GM23338 (cell line): Measurements from ENCODE around the gene SLC9B1. TPM values are rescaled to one million over a fixed set of nuclear protein-coding genes. Genes with fewer than 3 reads are reported as not detected.

Source experiments
- EZH2 ChIP-seq: fragments of 200-600 bp; sonication (generic); IDR thresholded peaks from one replicate; pipeline ENCODE4 v1.8.0; 2017; ENCODE audit warnings: antibody characterized with exemption, mild to moderate bottlenecking, low read depth; ENCODE audit not compliant: unreplicated experiment
- NANOG ChIP-seq: IDR thresholded peaks from 2 replicates; pipeline ENCODE4 v1.6.1; 2016; ENCODE audit warnings: antibody characterized with exemption, borderline replicate concordance
- POLR2AphosphoS5 ChIP-seq: IDR thresholded peaks from 2 replicates; pipeline ENCODE4 v1.6.1; 2016; ENCODE audit warnings: antibody characterized with exemption, low read depth
- STAT1 ChIP-seq: IDR thresholded peaks from one replicate; pipeline ENCODE4 v1.6.1; 2016; ENCODE audit warnings: antibody characterized with exemption; ENCODE audit not compliant: unreplicated experiment
- ZNF331 ChIP-seq: fragments of 250-450 bp; sonication (Bioruptor Pico); IDR thresholded peaks from 2 replicates; pipeline ENCODE4 v1.5.0; 2020; ENCODE audit warnings: low read depth, mild to moderate bottlenecking, moderate library complexity
- polyA plus RNA-seq: library from polyadenylated mRNA; unstranded; fragments of >200 nt; fragmentation: Nextera tagmentation; extraction: Ambion mirVana; gene quantifications from 2 replicates; pipeline ENCODE4 v1.2.1, GENCODE V29; 2016
- total RNA-seq: library from RNA; depleted of rRNA; stranded (reverse); fragments of >200 nt; shearing (Covaris generic); gene quantifications from 2 replicates; pipeline ENCODE4 v1.2.3, GENCODE V29; 2014
- TF ChIP-seq, protein P1 (sequence below): fragments of 250-450 bp; sonication (Bioruptor Pico); IDR thresholded peaks from 2 replicates; pipeline ENCODE4 v1.5.0; 2020; ENCODE audit warnings: mild to moderate bottlenecking, moderate library complexity
- TF ChIP-seq, protein P2 (sequence below), 2 experiments: fragments of 200-600 bp in 1 of 2; sonication (generic) in 1 of 2; conservative IDR thresholded peaks; 2 replicates each; pipeline versions ENCODE4 v1.5.1 to v1.6.1; 2016 to 2017; ENCODE audit warnings: antibody characterized with exemption in 2 of 2, low read depth in 2 of 2, mild to moderate bottlenecking in 2 of 2, moderate library complexity in 1 of 2
- TF ChIP-seq, protein P3 (sequence below): IDR thresholded peaks from one replicate; pipeline ENCODE4 v1.6.1; 2018; ENCODE audit warnings: antibody characterized with exemption; ENCODE audit not compliant: unreplicated experiment

SLC9B1 gene
- total and polyA plus RNA-seq, 2 experiments from 2014 or later = 0.66 to 0.80 TPM

DNA sequence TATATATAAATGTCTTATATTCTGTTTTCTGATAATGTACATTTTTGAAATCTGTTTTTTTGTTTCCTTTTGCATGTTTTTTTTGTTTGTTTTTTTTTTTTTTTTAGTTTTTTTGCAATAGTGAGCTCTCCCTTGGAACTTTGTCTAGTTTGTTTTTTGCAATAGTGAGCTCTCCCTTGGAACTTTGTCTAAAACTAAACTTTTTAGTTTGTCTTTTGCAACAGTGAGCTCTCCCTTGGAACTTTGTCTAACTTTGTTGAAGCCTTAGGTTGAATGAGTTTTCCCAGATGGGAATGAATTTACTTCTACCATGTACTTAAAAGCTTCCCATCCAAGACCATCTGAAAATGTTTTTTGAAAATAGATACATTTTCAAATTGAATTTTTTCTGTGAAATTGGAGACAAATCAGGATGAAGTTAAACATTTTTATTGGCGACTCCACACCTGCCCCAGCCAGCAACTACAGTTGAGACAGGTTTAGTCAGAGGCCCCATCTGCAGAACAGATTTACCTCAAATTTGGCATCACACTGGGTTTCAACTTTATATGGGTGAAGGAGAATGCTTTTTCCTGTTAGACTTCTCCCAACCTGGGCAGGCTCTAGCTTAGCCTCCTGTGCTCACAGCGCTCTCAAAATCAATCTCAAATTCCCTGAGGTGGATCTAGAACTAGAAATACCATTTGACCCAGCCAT is 41.1 kb upstream of the SLC9B1 start (continued):
- TF ChIP-seq, protein P1, sequence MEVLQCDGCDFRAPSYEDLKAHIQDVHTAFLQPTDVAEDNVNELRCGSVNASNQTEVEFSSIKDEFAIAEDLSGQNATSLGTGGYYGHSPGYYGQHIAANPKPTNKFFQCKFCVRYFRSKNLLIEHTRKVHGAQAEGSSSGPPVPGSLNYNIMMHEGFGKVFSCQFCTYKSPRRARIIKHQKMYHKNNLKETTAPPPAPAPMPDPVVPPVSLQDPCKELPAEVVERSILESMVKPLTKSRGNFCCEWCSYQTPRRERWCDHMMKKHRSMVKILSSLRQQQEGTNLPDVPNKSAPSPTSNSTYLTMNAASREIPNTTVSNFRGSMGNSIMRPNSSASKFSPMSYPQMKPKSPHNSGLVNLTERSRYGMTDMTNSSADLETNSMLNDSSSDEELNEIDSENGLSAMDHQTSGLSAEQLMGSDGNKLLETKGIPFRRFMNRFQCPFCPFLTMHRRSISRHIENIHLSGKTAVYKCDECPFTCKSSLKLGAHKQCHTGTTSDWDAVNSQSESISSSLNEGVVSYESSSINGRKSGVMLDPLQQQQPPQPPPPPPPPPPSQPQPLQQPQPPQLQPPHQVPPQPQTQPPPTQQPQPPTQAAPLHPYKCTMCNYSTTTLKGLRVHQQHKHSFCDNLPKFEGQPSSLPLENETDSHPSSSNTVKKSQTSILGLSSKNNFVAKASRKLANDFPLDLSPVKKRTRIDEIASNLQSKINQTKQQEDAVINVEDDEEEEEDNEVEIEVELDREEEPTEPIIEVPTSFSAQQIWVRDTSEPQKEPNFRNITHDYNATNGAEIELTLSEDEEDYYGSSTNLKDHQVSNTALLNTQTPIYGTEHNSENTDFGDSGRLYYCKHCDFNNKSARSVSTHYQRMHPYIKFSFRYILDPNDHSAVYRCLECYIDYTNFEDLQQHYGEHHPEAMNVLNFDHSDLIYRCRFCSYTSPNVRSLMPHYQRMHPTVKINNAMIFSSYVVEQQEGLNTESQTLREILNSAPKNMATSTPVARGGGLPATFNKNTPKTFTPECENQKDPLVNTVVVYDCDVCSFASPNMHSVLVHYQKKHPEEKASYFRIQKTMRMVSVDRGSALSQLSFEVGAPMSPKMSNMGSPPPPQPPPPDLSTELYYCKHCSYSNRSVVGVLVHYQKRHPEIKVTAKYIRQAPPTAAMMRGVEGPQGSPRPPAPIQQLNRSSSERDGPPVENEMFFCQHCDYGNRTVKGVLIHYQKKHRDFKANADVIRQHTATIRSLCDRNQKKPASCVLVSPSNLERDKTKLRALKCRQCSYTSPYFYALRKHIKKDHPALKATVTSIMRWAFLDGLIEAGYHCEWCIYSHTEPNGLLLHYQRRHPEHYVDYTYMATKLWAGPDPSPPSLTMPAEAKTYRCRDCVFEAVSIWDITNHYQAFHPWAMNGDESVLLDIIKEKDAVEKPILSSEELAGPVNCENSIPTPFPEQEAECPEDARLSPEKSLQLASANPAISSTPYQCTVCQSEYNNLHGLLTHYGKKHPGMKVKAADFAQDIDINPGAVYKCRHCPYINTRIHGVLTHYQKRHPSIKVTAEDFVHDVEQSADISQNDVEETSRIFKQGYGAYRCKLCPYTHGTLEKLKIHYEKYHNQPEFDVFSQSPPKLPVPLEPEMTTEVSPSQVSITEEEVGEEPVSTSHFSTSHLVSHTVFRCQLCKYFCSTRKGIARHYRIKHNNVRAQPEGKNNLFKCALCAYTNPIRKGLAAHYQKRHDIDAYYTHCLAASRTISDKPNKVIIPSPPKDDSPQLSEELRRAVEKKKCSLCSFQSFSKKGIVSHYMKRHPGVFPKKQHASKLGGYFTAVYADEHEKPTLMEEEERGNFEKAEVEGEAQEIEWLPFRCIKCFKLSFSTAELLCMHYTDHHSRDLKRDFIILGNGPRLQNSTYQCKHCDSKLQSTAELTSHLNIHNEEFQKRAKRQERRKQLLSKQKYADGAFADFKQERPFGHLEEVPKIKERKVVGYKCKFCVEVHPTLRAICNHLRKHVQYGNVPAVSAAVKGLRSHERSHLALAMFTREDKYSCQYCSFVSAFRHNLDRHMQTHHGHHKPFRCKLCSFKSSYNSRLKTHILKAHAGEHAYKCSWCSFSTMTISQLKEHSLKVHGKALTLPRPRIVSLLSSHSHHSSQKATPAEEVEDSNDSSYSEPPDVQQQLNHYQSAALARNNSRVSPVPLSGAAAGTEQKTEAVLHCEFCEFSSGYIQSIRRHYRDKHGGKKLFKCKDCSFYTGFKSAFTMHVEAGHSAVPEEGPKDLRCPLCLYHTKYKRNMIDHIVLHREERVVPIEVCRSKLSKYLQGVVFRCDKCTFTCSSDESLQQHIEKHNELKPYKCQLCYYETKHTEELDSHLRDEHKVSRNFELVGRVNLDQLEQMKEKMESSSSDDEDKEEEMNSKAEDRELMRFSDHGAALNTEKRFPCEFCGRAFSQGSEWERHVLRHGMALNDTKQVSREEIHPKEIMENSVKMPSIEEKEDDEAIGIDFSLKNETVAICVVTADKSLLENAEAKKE (CRISPR knock-in tag) = no peak
- TF ChIP-seq EZH2 = no peak
- no peak for TF ChIP-seq POLR2AphosphoS5
- no peak for TF ChIP-seq STAT1
- TF ChIP-seq, protein P2, sequence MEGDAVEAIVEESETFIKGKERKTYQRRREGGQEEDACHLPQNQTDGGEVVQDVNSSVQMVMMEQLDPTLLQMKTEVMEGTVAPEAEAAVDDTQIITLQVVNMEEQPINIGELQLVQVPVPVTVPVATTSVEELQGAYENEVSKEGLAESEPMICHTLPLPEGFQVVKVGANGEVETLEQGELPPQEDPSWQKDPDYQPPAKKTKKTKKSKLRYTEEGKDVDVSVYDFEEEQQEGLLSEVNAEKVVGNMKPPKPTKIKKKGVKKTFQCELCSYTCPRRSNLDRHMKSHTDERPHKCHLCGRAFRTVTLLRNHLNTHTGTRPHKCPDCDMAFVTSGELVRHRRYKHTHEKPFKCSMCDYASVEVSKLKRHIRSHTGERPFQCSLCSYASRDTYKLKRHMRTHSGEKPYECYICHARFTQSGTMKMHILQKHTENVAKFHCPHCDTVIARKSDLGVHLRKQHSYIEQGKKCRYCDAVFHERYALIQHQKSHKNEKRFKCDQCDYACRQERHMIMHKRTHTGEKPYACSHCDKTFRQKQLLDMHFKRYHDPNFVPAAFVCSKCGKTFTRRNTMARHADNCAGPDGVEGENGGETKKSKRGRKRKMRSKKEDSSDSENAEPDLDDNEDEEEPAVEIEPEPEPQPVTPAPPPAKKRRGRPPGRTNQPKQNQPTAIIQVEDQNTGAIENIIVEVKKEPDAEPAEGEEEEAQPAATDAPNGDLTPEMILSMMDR (conservative IDR thresholded peaks at IDR 0.05; ENCODE audit: low read depth in 2 of 2) = no peak
- TF ChIP-seq, protein P3, sequence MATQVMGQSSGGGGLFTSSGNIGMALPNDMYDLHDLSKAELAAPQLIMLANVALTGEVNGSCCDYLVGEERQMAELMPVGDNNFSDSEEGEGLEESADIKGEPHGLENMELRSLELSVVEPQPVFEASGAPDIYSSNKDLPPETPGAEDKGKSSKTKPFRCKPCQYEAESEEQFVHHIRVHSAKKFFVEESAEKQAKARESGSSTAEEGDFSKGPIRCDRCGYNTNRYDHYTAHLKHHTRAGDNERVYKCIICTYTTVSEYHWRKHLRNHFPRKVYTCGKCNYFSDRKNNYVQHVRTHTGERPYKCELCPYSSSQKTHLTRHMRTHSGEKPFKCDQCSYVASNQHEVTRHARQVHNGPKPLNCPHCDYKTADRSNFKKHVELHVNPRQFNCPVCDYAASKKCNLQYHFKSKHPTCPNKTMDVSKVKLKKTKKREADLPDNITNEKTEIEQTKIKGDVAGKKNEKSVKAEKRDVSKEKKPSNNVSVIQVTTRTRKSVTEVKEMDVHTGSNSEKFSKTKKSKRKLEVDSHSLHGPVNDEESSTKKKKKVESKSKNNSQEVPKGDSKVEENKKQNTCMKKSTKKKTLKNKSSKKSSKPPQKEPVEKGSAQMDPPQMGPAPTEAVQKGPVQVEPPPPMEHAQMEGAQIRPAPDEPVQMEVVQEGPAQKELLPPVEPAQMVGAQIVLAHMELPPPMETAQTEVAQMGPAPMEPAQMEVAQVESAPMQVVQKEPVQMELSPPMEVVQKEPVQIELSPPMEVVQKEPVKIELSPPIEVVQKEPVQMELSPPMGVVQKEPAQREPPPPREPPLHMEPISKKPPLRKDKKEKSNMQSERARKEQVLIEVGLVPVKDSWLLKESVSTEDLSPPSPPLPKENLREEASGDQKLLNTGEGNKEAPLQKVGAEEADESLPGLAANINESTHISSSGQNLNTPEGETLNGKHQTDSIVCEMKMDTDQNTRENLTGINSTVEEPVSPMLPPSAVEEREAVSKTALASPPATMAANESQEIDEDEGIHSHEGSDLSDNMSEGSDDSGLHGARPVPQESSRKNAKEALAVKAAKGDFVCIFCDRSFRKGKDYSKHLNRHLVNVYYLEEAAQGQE = no peak
- no peak for TF ChIP-seq NANOG
- no peak for TF ChIP-seq ZNF331 (CRISPR knock-in tag)
